ENCODE measurements around the gene MYO1B.

The MYO1B gene

DNA sequence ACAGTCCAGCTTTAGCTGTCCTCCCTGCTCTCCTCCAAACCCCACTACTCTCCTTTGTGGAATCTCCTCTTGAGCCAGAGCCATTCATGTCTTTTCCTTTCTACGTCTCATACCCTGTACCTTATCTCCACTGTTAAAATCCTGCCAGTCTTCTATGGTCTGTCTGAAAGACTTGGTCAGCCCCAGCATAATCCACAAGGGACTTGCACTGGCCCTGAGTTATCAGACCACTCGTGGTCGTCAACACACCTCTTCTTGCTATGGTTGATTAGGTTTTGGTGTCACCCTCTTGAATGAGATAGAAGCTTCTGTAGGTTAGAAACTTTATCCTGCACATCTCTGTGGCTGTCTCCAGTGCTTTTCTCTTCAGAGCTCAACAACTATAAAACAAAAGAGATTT lies 56.8 kb downstream of the MYO1B start:
- DNase-seq: no peak

DNA sequence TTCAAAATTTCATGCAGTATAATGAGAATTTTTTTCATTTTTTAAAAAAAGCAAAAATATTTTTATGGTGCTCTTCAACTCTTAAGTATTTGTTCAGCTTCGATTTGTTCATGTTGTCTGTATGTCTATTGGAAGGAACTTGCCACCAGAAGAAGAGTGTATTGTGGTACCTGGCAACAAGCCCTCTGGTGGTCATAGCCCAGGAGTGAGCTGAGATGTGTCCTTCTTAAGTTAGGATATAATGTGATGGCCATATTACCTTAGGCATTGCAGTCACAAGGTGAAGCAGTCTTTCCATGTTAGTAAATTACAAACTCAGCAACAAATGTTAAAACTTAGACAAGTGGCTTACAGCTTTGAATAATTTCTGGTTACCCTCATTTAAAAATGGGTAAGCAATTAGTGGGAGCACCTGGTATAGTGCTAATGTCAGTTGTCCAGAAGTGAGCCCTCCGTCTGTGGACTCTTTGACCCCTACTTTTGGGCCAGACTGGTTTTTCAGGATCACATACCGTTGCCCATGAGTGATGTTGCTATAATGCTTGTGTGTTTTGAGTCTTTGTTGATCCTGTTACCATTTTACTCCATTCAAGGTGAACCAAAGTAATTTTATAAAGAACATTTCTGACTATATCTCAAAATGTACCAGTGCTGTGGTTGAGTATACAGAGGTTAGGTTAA lies 57.4 kb downstream of the MYO1B start:
- peak; percentile 4 for DNase-seq

DNA sequence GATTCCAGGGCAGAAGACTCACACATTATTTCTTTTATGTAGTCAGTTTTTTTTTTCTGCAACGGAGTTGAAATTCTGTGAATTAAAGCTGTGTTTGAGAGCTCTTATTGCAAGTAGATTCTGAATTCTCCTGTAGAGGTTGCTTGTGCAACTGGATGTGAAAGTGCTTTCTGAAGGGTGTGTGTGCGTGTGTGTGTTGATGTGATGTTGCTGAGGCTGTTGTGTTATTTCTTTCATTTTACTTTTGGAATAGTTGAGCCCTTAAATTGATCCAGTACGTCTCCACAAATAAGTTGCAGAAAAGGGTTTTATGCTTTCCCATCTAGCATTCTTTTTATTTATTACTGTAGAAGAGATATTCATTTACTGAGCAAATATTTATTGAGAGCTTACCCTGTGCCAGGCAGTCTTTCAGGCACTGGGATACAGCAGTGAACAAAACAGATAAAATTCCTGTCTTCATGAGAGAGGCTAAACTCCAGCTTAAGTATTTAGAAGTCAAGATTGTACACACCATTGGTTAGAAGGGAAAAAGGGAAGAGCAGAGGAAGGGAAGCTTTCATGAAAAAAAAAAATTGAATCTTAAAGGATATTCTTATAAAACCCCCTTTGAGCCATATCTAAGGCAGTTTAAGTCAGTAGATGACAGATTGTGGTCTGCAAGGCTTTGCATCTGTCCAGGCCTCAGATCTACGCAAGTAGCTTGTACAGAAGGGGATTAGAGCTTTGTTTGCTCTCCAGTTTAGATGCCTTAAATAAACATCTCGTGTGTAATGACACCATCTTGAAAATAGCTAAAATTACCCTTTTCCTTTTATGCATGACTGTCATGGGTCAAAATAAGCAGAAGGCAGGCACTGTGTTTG lies 58.2 kb downstream of the MYO1B start:
- no peak for DNase-seq

DNA sequence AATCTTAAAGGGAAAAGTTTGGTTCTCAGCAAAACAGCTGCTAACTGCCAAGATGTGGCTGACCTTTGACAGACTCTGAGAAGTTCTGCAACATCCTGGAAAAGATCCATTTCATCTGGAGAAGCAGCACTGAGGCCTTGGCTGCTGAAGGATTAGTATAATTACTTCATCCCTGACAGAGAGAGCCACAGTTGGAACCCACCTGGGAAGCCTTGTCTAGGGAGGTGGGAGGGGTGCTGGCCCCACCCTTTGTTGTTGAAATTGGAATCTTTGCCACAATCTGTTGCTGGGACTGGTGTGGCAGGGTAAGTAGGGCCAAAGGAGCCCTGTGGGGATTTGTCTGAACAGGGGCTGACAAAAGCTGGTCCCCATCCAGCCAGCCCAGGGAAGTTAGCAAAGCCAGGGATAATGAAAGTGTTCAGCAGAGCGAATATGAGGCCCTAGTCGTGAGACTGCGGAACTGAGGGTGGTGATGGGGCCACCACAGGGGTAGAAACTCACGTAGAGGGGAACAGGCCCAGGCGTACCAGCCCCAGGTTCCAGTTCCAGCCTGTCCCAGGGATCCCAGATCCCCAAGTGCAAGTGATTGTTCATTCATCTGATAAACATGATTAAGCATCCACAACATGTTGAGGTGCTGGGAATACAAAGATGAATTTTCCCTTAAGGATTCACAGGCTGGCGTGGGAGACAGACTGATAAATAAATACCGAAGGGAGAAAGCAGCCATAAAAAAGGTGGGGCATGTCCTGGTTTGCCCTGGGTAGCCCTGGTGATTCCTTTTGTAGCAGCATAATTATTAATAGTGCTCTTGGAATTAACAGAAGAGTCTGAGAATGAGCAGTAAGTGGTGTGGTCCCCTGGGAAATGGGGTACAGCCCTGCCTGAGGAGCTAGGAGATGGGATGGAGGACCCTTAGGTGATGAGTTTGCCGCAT lies 60.0 kb downstream of the MYO1B start:
- DNase-seq: no peak

DNA sequence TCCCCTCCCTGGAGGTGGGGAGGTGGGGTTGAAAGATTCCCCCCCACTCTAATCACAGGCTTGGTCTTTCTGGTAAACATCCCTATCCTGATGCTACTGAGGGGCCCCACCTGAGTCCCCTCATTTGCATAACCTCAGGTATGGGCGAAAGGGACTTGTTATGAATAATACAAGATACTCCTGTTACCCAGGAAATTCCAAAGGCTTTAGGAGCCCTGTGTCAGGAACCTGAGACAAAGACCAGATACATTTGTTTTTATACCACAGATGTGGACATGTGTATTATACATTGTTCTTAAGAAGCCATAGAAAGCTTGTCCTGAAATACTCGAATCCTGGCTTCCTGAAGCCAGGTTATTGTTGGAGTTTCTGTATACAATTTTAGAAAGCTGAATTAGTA lies 62.8 kb downstream of the MYO1B start:
- no peak for DNase-seq

DNA sequence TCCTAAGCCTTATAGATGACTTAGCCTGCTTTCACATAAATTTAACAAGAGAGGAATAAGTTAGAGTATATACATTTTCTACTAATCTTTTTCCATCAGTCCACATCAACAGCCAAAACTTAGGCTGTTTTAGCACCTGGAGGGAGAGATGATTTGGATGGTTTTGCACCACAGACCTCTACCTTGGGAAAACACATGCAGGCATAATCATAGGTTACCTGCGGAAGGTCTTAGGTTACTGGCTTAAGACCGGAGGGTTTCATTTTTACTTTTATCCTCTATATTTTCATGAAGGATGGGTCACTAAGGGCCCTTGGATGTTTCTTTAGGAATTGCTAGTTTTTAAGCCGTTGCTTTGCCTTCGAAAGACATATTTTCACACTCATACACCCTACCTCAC lies 66.0 kb downstream of the MYO1B start:
- no peak for DNase-seq

DNA sequence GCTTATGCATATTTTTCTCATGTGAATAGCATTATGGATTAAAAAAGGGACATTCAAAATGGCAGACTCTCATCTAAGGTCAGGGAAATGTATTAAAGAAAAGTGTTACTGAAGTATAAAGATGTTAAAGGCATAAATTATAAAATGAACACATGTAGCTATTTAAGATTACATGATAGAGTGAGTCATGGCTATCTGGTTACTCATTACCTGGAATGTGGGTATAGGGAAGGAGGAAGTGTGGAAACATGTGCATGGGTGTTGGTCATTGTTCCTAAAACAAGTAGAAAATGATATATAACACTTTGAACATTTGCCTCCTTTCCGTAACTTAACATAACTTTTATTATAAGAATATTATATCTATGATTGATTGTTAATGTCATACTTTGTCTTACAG lies 66.4 kb downstream of the MYO1B start:
- DNase-seq: no peak

DNA sequence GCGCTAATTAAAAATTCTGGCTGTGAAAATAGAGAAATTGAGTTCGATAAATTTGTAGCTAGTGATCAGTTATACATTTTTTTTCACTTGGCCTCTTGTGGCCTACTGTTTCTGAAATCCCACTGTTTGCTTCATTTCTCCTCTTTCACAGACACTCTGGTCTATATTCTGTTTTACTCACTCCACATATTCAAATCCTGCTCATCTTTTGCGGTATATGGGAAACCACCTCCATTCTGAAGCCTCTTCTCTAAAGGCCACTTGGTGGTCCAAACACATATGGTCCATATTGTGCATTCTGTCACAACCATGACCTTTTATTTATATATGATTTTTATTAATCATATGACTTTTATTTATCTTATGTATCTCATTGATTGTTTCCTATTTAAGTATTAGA lies 67.0 kb downstream of the MYO1B start:
- DNase-seq: no peak

DNA sequence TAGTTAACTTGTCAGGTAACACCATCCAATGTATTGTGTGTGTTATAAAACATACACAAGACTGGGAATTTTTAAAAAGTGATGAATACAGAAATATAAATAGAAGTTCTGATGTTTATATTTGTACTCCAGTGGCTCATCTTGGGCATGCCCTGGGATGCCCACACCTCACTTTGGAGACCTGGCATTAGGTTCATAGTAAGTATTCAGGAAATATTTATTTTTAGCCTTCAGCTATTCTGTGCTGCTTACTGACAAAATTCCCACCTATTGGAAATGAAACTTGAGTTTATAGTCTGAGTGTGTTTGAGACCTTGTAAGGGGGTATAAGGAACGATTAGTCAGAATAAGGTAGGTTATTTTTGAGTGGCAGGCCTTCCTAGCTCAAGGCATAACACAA lies 67.5 kb downstream of the MYO1B start:
- DNase-seq: no peak

DNA sequence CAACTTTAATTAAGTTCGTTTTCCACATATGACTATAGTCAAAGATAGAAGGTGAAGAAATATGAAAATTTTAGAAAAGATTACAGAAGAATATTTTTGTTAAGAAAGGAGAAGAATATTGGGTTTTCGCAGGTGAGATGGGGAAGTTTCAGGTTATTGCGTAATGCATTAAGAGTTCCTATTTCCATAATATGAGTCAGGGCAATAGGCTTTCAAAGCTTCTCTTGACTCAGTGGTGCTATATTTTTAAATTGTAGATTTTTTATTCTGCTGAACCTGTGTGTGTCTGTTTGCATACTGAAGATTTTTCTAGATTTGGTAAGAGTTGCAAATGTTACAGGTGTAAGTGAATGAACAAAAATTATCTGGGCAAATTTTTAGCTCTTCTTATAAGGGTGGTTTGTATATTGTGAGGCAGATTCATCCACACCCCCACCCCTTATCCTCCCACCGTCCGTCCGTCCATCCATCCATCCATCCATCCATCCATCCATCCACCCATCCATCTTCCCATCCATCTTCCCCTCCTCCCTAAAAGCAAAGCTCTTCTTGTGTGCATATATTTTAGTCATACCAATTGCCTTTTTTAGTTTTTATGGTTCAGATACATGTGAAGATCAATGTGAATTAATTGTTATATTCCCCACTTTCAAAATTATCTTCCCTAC lies 69.6 kb downstream of the MYO1B start:
- DNase-seq: no peak

DNA sequence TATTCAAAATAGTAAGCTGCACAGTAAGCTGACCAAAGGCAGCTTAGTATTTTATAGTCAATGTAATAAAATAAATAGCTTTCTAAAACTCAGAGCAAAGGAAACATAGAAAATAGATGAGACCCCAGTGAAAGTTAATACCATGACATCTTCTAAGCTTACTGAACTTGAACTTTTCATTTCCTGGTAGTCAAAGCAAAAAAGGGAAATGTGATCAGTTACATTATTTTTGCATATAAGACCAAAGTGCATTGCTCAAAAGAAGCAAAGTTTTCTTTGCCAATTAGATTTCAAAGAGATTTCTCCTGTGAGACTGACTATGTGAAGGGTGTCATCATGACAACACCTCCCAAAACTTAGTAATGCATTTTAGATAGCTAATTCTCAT lies 70.2 kb downstream of the MYO1B start:
- DNase-seq: no peak

DNA sequence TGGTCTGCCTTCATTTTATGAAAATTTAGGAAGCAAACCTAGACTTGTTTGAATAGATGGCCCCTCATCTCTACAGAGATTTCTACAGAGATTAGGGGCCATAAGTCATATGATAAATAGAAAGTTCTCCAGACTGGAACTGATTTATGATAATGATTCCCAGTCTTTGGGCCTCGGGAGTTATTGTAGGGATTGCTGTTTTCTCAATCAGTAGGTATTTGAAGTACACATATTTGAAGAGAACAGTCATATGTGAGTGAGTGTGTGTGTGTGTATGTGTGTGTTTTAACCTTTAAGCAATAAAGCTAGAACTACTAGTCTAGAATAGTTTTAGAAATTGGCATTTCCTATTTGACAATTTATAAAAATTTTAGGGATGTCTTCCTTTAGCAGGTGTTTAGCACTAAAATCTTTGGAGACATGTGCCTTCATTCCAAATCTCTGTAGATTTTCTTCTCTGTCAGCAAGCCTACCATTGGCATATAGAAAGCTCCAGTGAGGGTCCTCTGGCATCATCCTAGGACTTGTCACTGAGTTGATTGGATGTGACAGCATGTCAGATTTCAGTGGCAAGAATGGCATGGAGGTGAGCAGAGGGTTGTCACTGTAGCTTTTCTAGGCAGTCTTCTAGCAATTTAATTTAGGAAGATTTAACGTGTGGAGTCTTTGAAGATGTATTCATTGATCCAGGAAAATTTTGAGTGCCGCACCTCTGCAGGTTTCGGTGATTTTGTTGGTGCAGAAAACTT lies 71.2 kb downstream of the MYO1B start:
- no peak for DNase-seq

DNA sequence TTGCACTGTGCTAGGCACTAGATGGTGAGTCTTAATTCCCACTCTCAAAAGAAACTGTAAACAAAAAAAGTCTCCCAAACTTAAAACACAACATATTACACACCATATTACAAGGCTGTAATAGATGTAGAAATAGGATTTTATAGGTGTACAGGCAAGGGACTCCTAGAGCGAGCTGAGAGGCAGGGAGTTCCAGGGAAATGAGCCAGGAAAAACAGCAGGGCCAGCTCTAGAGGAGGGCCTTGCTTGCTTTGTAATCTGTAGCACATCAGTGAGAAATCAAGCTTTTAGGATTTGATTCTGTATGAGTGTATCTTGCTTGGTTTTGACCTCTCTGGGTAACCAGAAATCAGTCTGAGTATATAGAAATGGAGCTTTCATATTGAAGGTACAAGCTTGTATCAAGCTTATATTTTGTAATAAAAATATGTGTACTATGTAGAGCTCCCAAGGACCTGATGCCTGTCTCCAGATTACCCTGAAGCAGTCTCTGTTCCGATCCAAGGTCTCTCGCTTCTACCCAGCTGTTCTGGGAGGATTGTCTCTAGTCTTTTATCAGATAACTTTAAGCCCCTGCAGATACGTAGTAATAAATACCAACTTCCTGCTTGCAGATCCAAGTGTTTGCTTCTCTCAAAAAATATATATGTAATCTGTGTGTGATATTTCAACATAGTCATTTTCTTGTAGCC lies 73.0 kb downstream of the MYO1B start:
- DNase-seq: no peak

DNA sequence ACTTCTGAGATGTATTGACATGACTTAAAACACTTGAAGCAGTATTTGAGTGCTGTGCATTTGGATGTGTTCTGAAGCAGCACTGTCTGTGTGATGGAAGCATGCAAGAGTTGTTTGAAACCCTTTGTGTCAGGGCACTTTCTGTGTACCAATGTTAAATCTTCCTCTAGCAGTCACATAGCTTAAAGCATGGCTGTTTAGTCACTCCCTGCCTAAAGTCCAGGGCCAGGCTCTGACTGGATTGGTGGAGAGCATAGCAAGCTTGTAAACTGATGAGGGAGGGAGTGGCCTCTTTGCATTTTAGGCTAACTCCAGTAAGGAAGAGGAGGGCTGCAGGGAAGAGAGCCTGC lies 73.5 kb downstream of the MYO1B start:
- no peak for DNase-seq

DNA sequence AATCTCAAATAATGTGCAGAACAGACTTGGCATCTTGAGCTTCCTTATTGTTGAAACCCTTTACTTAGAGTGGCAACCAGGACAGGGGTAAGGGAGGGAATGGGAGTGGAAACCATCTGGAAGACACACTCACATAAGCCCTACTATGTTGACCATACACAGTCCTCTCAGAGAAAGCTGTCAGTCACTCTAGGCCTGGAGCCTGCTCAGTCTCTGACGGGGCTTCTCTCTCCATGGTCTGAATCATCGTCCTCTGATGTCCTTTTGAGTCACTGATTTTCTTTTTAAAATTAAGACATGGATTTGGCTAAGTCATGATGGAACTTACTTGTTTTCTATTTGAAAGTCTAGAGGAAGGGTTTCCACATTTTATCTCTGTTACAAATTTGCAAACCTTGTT lies 74.0 kb downstream of the MYO1B start:
- DNase-seq: no peak

DNA sequence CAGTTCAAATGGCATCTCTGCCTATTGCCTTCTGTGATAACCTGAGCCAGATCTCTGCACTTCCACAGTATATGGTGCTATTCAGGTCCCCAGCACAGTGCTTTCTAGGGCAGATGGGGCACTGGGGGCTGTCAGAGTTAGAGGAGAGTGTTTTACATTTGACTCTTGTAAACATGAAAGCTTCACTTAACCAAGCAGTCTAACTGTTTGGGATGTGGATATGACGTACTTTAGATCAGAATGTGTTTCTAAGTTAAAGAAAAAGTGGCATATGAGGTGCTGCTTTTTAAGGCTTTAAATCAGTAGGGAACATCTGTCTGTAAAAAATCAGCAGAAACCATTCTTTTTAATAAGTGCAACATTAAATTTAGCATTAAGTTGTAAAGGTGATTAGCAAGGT lies 75.7 kb downstream of the MYO1B start:
- no peak for DNase-seq

DNA sequence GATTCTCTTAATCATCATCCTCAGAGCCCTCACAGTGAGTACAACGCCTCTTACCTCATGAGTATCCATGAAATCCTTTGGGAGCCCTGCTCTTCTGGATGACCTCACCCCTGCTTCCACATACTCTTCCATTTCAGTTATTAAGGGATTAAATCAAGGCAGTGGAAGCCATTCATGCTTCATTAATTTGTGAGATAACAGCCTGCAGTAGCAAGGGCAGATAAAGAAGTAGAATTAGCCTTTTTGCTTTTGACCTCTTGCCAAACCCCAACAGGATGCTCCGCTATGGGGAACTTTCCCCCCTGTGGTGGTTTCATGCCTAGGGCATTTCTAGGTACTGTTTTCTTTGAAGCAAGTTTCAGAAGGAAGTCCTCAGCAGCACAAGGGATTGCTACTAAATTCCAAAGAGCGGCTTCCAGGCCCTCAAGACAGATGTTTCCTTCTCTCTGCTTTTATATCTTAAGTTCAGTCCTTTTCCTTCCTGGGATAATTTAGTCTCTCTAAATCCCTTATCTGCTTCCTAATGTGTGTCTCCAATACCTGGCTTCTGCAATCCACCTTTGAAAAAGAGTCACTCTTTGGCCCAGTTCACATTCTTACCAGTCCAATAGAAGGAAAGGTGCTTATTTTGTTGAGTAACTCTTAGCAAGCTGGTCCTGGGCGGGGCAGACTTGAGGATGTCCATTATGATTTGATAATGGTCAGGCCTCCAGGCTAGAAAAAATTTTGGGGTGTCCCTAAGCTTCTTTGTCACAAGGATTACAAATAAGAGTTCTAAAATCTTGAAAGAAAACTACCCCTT lies 76.9 kb downstream of the MYO1B start:
- no peak for DNase-seq

DNA sequence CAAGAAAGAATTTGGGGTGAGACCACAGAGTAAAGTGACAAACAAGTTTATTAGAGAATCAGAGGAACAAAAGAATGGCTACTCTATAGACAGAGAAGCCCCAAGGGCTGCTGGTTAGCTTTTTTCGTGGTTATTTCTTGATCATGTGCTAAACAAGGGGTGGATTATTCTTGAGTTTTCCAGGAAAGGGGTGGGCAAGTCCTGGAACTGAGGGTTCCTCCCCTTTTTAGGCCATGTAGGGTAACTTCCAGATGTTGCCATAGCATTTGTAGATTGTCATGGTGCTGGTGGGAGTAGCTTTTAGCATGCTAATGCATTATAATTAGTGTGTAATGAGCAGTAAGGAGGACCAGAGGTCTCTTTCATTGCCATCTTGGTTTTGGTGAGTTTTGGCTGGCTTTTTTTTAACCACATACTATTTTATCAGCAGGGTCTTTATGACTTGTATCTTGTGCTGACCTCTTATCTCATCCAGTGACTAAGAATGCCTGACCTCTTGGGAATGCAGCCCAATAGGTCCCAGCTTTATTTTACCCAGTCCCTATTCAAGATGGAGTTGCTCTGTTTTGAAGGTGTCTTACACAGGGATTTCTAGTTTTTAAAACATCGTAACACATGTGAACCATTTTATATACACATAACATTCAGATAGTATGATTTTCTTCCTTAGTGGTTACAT lies 77.8 kb downstream of the MYO1B start:
- no peak for DNase-seq

DNA sequence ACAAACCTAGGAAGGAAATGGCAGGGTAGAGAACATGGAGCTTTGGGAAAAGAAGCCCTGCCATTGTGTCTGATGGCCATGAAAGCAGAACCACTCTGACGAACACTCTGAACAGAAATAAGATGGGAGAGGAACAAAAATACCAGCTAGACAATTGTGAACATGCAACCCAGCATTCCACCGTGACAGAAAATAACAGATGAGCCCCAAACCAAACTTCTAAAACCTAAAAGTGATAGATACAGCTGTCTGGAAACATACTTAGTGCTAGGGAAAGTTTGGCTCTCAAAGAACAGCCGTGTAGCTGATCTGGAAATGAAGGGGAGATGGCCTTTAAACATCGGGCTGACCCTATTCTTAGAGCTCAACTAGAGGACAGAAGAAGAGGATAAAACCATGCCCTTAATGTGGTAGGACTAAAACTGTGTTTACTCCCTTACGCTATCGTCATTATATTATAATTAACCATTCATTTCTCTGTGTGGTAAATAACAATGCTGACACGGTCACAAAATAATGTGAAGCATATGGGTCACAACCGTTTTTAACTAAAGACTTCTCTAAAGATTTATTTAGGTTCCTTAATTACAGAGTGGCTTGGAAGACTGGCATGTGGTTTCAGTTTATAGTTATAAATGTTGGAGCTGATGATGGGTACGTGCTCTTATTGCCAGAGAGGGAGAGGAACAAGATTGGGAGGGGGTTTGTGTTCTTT lies 80.6 kb downstream of the MYO1B start:
- DNase-seq: no peak

DNA sequence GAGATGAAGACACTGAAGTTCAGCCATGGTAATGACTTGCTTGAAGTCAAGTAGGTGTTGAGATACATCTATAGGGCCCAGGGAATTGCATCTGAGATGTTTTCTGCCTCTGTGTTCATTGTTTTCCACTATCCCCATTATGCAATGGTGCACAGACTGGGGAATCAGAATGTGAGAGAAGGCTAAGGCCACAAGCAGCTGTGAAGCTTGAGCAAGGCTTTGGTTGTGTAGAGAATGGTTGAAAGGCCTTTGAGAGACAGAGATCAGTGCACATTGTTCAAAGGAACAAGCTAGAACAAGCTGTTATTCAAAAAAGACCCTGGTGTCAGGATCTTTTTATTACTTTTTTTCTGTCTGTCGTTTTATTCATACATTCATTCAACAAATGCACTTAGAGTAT lies 82.3 kb downstream of the MYO1B start:
- DNase-seq: no peak
